Keratinocyte (primary cell): ENCODE data around the gene MDFIC2.

Source experiments
- CTCF ChIP-seq, 3 experiments: IDR thresholded peaks in 1 of 3; conservative IDR thresholded peaks in 1 of 3; optimal IDR thresholded peaks in 1 of 3; 2 replicates in 2 of 3; 3 replicates in 1 of 3; pipeline versions ENCODE3 to v1.5.1; 2011; ENCODE audit warnings: low read length in 3 of 3, mild to moderate bottlenecking in 3 of 3, moderate library complexity in 2 of 3, control low read depth in 1 of 3, inconsistent platforms in 1 of 3; ENCODE audit not compliant: insufficient read depth in 2 of 3; ENCODE audit errors: extremely low read depth in 1 of 3
- EZH2 ChIP-seq: IDR thresholded peaks from one replicate; pipeline ENCODE4 v1.6.1; 2012; ENCODE audit warnings: inconsistent platforms, mild to moderate bottlenecking, low read length, moderate library complexity

GRCh38 chr3:70185661-70186060, 126.8 kb downstream of the MDFIC2 start:
- TF ChIP-seq CTCF (optimal IDR thresholded peaks at IDR 0.05 in 1 of 3, IDR thresholded peaks at IDR 0.05 in 1 of 3, conservative IDR thresholded peaks at IDR 0.05 in 1 of 3; ENCODE audit: extremely low read depth in 1 of 3, insufficient read depth in 2 of 3, low read length in 3 of 3): no peak
- TF ChIP-seq EZH2: no peak
